ENCODE results near the gene OTOGL.
"Not testable (repeated sequence)": the region's sequence is repeated elsewhere in the genome, so short reads cannot be mapped to it uniquely, and the experiment has no call there.

OTOGL gene

DNA sequence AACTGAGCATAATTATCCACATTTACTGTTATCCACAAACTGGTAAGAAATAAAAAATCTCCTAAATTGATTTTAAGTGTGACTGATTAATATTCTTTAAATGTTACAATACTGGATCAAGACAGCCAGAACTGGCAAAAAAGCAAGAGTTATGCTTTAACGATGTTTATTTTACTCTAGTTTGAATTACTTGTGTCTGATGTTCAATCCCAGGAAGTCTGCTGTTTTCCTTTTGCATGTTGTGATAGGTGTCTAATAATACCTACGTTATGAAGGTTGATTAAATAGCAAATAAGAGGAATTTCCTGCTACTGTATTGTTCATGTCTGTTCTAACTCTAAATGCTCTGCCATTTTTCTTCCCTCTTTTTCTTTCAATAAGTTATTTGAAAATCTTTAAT is 34.4 kb upstream of the OTOGL start:
- H3K27me3 ChIP-seq (ENCODE audit: control insufficient read depth, low read length), result 0 out of 2 replicates have a peak, but pooled peaks cover 7% of the 10 kb centered on the region
- no peaks in the 10 kb centered on the region for H3F3A ChIP-seq (ENCODE audit: control insufficient read depth, insufficient read depth)
- no peaks in the 10 kb centered on the region for H3K9me2 ChIP-seq (replicated peaks; ENCODE audit: control insufficient read depth, low read length)
- TF ChIP-seq, protein P1, sequence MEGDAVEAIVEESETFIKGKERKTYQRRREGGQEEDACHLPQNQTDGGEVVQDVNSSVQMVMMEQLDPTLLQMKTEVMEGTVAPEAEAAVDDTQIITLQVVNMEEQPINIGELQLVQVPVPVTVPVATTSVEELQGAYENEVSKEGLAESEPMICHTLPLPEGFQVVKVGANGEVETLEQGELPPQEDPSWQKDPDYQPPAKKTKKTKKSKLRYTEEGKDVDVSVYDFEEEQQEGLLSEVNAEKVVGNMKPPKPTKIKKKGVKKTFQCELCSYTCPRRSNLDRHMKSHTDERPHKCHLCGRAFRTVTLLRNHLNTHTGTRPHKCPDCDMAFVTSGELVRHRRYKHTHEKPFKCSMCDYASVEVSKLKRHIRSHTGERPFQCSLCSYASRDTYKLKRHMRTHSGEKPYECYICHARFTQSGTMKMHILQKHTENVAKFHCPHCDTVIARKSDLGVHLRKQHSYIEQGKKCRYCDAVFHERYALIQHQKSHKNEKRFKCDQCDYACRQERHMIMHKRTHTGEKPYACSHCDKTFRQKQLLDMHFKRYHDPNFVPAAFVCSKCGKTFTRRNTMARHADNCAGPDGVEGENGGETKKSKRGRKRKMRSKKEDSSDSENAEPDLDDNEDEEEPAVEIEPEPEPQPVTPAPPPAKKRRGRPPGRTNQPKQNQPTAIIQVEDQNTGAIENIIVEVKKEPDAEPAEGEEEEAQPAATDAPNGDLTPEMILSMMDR (IDR thresholded peaks at IDR 0.05; ENCODE audit: low read depth, low read length, poor library complexity, severe bottlenecking), result no peak
- TF ChIP-seq EZH2phosphoT487 (IDR thresholded peaks at IDR 0.05; ENCODE audit: borderline replicate concordance, low read length), result no peak
- no peak overlapping the region for H3K4me3 ChIP-seq (ENCODE audit: low read length)
- no peaks in the 10 kb centered on the region for H3K9me3 ChIP-seq (ENCODE audit: control insufficient read depth, insufficient read depth, low read length)
- no peaks in the 10 kb centered on the region for H4K20me1 ChIP-seq (ENCODE audit: control insufficient read depth, insufficient read depth, low read depth, low read length)
- H3K79me2 ChIP-seq (ENCODE audit: control insufficient read depth, low read length), result no peaks in the 10 kb centered on the region
- no peak overlapping the region for H3K27ac ChIP-seq (ENCODE audit: low read depth, low read length)
- no peaks in the 10 kb centered on the region for H3K36me3 ChIP-seq (ENCODE audit: control insufficient read depth, low read length)
- H3K4me2 ChIP-seq (ENCODE audit: low read length), result no peak overlapping the region
- no peaks in the 10 kb centered on the region for H3K4me1 ChIP-seq (ENCODE audit: control insufficient read depth, low read length)

DNA sequence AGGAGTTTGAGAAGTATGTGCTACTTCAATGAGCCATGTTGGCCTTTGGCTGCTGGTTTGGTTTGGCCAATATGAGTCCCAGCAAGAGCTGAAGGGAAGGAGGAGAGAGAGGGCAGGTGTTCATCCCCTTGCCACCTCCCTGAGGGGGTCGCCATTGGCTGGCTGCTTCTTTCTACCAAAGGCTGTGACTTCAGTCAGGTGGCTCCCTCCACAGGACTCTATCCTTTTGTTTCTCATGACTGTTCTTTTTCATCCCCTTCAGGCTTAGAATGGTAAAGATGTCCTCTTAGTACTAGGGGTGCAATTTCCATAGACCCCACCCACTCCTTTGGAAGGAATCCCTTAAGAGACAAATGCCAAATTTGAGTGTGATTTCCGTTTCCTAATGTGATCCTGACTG is 31.2 kb upstream of the OTOGL start:
- H3F3A ChIP-seq (ENCODE audit: control insufficient read depth, insufficient read depth), result no peaks in the 10 kb centered on the region
- no peak overlapping the region for H3K4me2 ChIP-seq (ENCODE audit: low read length)
- no peaks in the 10 kb centered on the region for H3K4me1 ChIP-seq (ENCODE audit: control insufficient read depth, low read length)
- H4K20me1 ChIP-seq (ENCODE audit: control insufficient read depth, insufficient read depth, low read depth, low read length), result no peaks in the 10 kb centered on the region
- H3K79me2 ChIP-seq (ENCODE audit: control insufficient read depth, low read length), result no peaks in the 10 kb centered on the region
- no peaks in the 10 kb centered on the region for H3K9me2 ChIP-seq (replicated peaks; ENCODE audit: control insufficient read depth, low read length)
- H3K4me3 ChIP-seq (ENCODE audit: low read length), result no peak overlapping the region
- no peak for TF ChIP-seq EZH2phosphoT487 (IDR thresholded peaks at IDR 0.05; ENCODE audit: borderline replicate concordance, low read length)
- TF ChIP-seq, protein P1 (IDR thresholded peaks at IDR 0.05; ENCODE audit: low read depth, low read length, poor library complexity, severe bottlenecking), result no peak
- H3K27me3 ChIP-seq (ENCODE audit: control insufficient read depth, low read length), result 0 out of 2 replicates have a peak, but pooled peaks cover 7% of the 10 kb centered on the region
- no peak overlapping the region for H3K27ac ChIP-seq (ENCODE audit: low read depth, low read length)
- H3K9me3 ChIP-seq (ENCODE audit: control insufficient read depth, insufficient read depth, low read length), result no peaks in the 10 kb centered on the region
- H3K36me3 ChIP-seq (ENCODE audit: control insufficient read depth, low read length), result no peaks in the 10 kb centered on the region

GRCh38 chr12:80083892-80084614 is 15.3 kb upstream of the OTOGL start:
- H3K4me3 ChIP-seq (ENCODE audit: low read length); H3K9me3 ChIP-seq (ENCODE audit: control insufficient read depth, insufficient read depth, low read length); H3K27me3 ChIP-seq (ENCODE audit: control insufficient read depth, low read length); H3K79me2 ChIP-seq (ENCODE audit: control insufficient read depth, low read length); H3K4me1 ChIP-seq (ENCODE audit: control insufficient read depth, low read length); H4K20me1 ChIP-seq (ENCODE audit: control insufficient read depth, insufficient read depth, low read depth, low read length); H3K4me2 ChIP-seq (ENCODE audit: low read length); H3K36me3 ChIP-seq (ENCODE audit: control insufficient read depth, low read length); H3F3A ChIP-seq (ENCODE audit: control insufficient read depth, insufficient read depth); H3K27ac ChIP-seq (ENCODE audit: low read depth, low read length); H3K9me2 ChIP-seq (replicated peaks; ENCODE audit: control insufficient read depth, low read length): not testable (repeated sequence)

DNA sequence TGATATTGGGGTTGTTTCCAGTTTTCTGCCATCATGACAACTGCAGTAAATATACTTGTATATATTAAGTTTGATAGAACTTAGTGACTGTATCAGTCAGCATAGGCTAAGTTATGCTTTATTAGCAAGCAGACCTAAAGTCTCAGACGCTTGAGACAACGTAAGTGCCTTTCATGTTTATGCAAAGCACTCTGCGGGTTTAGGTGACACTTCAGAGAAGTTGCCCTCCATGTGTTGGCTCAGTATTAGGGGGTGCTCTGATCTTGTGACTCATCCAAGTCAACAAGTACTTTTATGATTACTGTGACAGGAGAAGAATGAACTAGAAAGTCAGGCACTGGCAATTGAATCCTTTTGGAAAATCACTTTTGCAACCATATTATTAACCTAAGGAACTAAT is 13.3 kb upstream of the OTOGL start:
- Histone ChIP-seq H3K4me3 (ENCODE audit: low read length) (no peak overlapping the region), H3F3A (ENCODE audit: control insufficient read depth, insufficient read depth) (no peaks in the 10 kb centered on the region), H3K36me3 (ENCODE audit: control insufficient read depth, low read length) (no peaks in the 10 kb centered on the region), H4K20me1 (ENCODE audit: control insufficient read depth, insufficient read depth, low read depth, low read length) (no peaks in the 10 kb centered on the region), H3K4me1 (ENCODE audit: control insufficient read depth, low read length) (no peaks in the 10 kb centered on the region), H3K4me2 (ENCODE audit: low read length) (no peak overlapping the region), H3K27ac (ENCODE audit: low read depth, low read length) (no peak overlapping the region), H3K27me3 (ENCODE audit: control insufficient read depth, low read length) (no peaks in the 10 kb centered on the region), H3K9me2 (replicated peaks; ENCODE audit: control insufficient read depth, low read length) (no peaks in the 10 kb centered on the region), H3K9me3 (ENCODE audit: control insufficient read depth, insufficient read depth, low read length) (no peaks in the 10 kb centered on the region), H3K79me2 (ENCODE audit: control insufficient read depth, low read length) (no peaks in the 10 kb centered on the region)
- no peak for TF ChIP-seq EZH2phosphoT487 (IDR thresholded peaks at IDR 0.05; ENCODE audit: borderline replicate concordance, low read length)
